Measurements from ENCODE around the gene HHLA2.
"Not testable (repeated sequence)": the region's sequence is repeated elsewhere in the genome, so short reads cannot be mapped to it uniquely, and the experiment has no call there.

The HHLA2 gene

GRCh38 chr3:108343491-108343890 is 47.1 kb downstream of the HHLA2 start:
- DNase-seq, result no peak

DNA sequence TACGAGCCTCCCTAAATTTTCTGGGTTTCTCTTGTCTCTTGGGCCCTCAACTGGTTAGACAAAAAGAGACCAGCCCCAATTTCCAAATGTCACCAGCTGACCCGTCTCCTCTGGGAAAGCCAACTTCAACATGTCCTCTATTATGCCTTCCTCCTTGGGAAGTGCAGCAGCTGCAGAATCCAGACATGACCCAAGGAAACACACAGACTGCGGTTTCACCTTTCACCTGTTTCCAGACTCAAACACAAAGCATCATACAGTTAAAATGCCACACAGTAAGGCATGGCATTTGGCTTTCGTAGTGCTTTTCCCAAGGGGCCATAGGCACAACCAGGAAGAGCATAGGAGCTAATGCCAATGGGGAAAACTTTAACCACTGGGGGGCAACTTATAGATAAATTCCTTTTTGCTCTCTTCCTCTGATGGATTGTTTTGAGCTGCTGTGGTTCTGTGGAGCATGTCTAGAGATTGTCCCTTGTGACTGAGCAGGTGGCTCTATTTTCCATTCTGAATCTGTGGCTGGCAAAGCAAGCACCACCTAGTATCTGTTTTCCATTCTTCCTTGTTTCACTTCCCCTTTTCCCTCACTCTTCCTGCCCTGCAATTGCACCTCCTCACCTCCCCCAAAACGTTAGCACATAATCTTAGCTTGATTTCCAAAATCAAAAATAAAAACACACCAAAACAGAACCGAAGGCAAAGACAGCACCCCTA is 49.3 kb downstream of the HHLA2 start:
- DNase-seq, result no peak

DNA sequence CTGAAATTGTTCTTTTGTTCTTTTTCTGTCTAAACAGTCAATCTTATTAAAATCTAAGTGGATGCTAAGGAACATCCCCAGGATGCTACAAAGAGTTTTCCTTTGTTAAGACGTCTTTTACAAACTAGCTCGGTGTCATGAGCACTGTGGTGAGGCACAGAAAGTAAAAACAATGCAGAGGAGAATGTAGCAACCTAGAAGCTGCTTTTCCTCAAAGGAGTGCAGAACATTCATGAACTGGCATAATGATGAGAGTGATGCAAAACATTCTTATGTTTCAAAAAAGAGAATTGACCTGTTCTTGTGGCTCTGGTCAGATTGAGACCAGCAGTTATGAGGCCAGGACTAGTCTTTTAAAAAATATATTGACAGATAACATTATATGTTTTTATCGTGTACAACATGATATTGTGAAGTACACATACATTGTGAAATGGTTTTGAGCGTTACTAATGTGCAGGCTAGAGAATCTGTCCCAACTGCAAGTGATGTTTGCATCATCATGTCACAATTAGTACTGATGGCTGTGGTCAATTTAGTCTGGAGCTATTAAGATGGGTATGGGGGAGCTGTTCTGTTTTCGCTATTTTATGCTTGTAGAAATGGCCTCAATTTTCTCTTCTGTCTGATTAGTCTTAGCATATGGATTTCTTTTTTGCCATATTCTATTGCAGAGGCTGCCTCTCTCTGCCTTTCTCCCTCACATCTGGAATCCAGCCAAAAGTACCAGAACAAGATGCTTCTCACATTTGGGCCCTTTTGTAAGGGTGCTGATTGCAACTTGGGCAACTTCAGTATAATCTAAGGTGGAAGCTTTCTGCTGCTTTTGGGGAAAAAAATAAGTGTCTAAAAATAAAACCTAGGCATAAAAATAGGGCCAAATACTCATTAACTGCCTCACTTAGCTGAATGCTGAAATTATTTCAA is 50.2 kb downstream of the HHLA2 start:
- DNase-seq, result no peak

DNA sequence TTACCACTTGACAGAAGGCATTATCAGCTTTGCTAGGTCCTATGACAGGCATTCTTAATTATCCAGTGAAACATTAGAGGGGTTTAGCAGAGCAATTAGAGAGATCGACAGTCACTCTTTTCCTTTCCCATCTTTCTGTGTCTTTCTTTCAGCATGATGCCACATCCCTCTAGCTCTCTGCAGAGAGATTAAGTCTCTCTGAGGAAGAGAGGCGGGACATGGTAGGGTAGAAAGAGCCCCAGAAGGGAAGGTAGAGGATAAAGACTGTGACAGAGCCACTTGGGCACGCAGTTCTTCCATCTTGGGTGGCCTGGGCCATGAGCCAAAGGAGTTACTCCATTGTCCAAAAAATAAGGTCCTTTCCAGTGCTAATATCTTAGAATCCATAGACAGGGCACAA is 55.8 kb downstream of the HHLA2 start:
- DNase-seq, result no peak

DNA sequence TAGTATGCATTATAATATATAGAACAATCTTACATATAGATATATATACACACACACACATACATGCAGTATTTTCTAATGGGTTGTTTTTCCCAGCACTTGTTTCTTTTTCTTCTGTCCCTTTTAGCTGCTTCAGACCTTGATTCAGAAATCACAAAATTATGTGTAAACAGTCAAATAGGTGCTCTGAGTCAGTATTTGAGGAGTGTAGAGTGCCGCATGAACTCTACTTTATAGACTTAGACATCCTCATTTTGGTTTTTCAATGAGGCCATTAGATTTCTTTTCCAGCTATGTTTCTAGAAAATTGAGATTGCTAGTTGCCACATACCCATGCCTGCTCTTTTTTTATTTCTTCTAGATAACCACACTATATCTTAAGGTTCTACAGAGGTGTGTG is 58.2 kb downstream of the HHLA2 start:
- DNase-seq, result no peak

GRCh38 chr3:108357042-108357441 is 60.7 kb downstream of the HHLA2 start:
- no peak for DNase-seq

- DNase-seq, result no peak
These were observed 62.7 kb downstream of the HHLA2 start for GRCh38 chr3:108359011-108359410.

DNA sequence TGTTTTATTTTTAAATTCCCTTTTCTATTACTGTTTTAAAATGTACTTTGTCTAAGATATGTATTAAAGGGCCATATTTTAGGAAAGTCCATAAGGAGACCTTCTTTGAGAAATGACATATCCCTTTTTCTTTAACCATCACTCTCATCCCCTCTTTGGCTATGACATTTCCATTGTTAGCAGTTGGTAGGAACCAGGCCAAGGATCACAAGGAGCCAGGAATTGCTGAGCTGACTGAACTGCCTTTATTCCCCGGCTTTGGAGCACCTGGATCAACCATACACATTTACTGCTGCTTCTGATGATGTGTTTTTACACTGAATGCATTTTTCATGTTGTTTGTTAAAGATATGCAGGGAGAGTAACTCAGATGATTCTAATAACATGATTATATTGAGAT is 79.7 kb downstream of the HHLA2 start:
- no peak for DNase-seq

GRCh38 chr3:108377384-108377783 is 81.0 kb downstream of the HHLA2 start:
- no peak for DNase-seq

DNA sequence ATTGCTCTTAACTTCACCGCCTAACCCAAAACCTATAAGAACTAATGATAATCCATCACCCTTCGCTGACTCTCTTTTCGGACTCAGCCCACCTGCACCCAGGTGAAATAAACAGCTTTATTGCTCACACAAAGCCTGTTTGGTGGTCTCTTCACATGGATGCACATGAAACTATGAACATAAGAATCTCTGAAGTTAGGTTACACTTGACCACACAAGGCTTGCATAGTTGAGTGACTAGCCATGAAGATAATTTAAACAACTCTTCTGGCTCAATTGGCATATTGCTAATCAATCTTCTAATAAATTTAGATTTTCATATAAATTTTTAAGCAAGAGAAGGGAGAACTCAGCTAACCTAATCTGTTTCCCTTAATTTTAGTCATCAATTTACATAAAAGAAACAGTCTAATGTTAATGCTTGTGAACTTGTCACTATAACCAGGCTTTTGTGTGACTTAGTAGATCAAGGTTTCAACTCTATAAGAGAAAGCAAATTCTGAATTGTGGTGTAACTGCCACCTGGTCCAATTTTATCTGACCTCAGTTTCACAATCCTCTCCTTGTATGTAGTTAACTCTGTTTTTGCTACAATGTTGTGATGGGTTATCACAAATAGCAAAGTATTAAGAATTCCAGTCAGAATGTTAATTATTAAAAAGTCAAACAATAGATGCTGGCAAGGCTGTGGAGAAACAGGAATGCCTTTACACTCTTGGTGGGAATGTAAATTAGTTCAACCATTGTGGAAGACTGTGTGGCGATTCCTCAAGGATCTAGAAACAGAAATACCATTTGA is 82.0 kb downstream of the HHLA2 start:
- DNase-seq, result no peak

DNA sequence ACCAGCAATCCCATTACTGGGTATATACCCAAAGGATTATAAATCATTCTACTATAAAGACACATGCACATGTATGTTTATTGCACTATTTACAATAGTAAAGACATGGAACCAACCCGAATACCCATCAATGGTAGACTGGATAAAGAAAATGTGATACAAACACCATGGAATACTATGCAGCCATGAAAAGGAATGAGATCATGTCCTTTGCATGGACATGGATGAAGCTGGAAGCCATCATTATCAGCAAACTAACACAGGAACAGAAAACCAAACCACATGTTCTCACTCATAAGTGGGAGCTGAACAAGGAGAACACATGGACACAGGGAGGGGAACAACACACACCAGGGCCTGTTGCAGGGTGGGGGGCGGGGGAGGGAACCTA is 82.6 kb downstream of the HHLA2 start:
- not testable (repeated sequence) for DNase-seq

- DNase-seq, result no peak
These were observed 83.9 kb downstream of the HHLA2 start for GRCh38 chr3:108380128-108380795.

DNA sequence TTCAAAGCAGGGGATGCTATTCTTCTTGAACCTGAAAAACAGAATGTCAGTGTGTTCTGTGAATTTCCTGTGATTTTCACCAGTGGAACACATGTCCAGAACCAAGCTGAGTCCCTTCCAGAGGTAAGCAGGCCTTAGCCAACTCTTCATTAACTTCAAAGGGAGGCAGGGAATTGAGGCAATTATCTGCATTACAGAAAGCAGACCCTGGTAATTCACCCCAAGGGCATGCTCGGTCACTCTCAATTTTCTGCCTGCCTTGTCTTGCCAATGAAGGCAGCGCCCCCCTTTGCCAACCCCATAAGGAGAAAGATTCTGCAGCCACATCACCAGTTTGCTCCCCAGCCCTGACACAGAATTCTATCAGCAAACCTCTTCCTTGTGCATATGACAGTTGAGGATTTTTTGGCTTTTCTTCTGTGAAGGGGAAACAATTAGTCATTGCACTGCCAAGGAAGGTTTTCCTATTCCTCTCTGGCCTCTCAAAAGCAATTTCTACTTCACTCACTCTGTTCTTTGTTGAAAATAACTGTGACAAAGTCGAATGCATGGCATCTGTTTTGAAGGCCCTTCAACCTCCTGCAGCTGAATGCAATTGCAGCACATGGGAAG is 85.3 kb downstream of the HHLA2 start:
- DNase-seq, result no peak

DNA sequence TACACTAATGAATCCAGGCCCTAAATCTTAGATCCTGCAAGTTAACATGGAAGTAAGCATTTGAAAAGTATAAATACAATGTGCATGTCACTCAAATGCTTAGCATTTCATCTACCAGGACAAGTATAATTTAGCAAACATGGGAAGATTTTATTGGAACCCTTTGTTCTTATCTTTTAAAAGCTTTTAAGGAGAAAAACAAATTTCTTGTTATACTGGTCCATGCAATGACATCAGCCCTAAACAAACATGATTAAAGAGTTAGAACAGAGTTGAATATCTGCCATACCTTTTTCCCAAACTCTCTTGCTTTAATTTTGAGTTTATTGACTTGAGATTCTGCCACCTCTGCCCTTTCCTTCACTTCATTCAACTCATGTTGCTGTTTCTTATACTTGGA is 87.0 kb downstream of the HHLA2 start:
- DNase-seq, result no peak

GRCh38 chr3:108387063-108387462 is 90.7 kb downstream of the HHLA2 start:
- no peak for DNase-seq

DNA sequence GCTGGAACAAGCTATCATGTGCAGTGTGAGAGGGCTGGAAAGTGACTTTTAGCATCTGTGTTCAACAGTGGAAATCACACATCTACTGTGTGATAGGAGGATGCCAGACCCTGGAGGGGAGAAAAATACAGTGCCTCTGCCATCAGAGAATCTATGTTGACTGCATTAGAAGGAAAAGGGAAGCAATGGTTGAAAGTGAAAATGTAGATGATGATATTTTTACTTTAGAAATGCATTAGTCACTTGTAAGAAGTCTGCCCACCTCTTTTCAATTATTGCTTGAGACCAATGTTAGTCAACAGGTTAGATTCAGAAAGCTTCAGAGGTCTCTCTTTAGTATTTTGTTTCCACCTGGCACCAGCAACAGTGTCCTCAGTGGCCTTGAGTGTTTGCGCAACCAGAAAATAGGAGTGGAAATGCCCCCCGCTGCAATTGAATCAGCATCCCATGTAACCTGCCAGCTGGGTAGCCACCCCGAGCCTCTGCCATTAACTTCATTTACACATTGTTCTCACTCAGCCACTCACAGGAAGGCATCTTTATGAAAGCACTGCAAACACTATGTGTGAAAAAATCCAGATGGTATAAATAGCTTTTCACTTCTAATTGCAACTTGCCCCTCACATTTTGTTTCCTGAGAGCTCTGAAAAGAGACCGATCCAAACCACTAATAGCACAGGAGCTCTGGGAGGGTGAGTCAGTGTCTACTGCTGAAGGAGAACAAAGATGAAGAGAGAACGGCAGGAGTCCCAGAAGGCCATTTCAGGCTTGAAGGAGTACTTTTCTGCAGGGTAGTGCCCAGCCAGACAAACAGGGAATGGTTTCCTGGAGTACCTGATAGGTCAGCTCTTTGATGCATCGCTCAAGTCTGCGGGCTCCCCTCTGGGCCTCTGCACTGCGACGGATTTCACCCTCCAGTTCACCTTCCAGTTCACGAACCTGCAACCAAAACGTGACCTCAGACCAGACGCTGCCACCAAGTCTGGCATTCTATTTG is 92.1 kb downstream of the HHLA2 start:
- DNase-seq, result no peak

DNA sequence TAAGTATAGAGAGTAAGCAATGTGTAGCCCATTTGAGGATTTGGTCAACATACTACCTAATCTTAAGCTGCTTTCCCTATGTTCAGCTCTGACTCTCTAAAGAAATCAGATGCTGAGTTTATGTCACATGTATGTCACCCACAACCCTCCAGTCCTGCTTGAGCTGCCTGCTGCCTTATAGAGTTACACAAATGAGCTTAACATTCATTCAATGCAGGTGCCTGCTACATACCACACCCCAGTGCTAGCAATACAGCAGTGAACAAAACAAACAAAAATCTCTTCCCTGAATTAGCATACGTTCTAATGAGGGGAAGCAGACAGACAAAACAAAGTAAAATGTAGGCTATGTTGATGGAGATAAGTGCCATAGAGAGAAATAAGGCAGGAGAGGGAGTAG is 93.0 kb downstream of the HHLA2 start:
- no peak for DNase-seq

GRCh38 chr3:108391917-108392593 is 95.7 kb downstream of the HHLA2 start:
- no peak for DNase-seq

DNA sequence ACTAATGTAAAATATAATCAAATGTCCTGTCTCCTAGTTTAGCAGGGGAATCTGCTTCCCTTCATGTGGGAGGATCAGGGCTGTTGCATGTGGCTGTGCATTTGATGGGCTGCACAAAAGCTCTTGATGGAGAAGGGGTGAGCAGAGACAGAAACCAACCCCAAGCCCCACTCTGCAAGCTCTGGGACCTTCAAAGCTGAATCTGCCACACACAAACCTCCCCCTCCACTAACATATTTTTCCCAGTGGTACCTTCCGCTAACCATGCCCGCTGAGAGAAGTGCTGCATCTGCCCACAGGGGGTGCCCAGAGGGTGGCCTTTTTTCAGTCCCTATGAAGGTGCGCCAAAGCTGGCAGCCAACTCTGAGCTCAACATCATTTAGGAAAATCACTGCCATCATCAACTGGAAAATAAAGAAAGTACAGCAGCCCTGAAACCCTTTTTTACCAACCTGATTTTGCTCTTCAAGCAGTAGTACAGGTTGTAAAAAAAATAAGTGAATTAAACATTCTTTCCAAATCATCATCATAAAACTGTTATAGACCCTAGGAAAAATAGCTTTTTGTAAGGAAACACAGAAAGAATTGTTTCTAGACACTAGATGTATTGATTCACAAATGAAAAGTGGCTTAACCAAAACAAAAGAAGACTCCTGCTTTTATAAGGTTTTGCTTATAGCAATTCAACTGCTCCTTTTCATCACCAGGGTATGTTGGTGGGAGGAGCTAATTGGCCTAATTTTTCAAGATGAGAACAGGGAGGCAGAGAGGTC is 97.0 kb downstream of the HHLA2 start:
- no peak for DNase-seq

DNA sequence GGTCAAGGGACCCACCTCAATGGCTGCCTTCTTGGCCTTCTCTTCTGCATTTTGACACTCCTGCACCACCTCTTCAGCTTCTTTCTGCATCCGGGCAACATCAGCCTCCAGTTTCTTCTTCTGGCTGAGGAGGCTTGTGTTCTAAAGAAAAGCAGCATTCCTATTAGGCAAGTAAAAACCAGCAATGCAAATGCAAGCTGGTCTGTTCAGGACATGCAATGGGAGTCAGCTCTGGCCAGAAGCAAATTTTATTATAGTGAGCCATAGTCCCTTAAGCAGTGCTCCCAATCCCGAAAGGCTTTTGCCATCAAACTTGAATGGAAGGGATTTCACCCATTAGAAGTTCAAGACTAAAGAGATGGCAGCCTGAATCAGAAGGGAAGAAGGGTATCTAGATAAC is 97.7 kb downstream of the HHLA2 start:
- no peak for DNase-seq
